CD4-positive, alpha-beta T cell (primary cell): ENCODE measurements around the gene SENP8. TPM values are rescaled to one million over a fixed set of nuclear protein-coding genes. Genes with fewer than 3 reads are reported as not detected.

Source experiments
- ATAC-seq: fragments of 200-7000 bp; cut with Tn5 transposase; one replicate; pipeline ENCODE4 v1.10.0; 2022; ENCODE audit warnings: mild to moderate bottlenecking; ENCODE audit not compliant: poor library complexity
- CTCF ChIA-PET: fragments of 350-600 bp; sonication (Branson Sonifier 250); formaldehyde crosslinking; loops from one replicate; lab custom pipeline; 2021; ENCODE audit warnings: antibody characterized with exemption, inconsistent platforms; lab: Charles Lee
- POLR2A ChIA-PET: fragments of 350-600 bp; sonication (Branson Sonifier 250); formaldehyde crosslinking; loops from one replicate; lab custom pipeline; 2021; ENCODE audit warnings: antibody characterized with exemption, inconsistent platforms; lab: Charles Lee
- DNase-seq, 14 experiments: peaks; one replicate each; pipeline ENCODE4 v3.0.0-alpha.2; 2013 to 2020; ENCODE audit warnings: mixed read lengths in 2 of 14
- H3K27ac ChIP-seq, 2 donors: one replicate each; pipeline versions ENCODE4 v1.5.1 to v1.7.0; 2013; ENCODE audit warnings: low read length in 2 of 2, low read depth in 1 of 2, mild to moderate bottlenecking in 1 of 2
- H3K27me3 ChIP-seq, 2 experiments: 1 replicate in 1 of 2; 2 replicates in 1 of 2; pipeline versions ENCODE4 v1.6.1 to v1.7.0; 2013; ENCODE audit warnings: low read length in 2 of 2, control low read depth in 1 of 2, mild to moderate bottlenecking in 1 of 2, moderate library complexity in 1 of 2; ENCODE audit not compliant: insufficient read depth in 2 of 2, control insufficient read depth in 1 of 2
- H3K36me3 ChIP-seq: one replicate; pipeline ENCODE4 v1.6.1; 2013; ENCODE audit warnings: low read length, control low read depth; ENCODE audit not compliant: insufficient read depth
- H3K4me1 ChIP-seq: one replicate; pipeline ENCODE4 v1.6.1; 2013; ENCODE audit warnings: low read length, control low read depth; ENCODE audit not compliant: insufficient read depth
- H3K4me3 ChIP-seq: one replicate; pipeline ENCODE4 v1.5.1; 2013; ENCODE audit warnings: mild to moderate bottlenecking, low read length, moderate library complexity
- H3K9me3 ChIP-seq, 2 experiments: 1 replicate in 1 of 2; 2 replicates in 1 of 2; pipeline versions ENCODE4 v1.6.1 to v1.7.0; 2013; ENCODE audit warnings: low read length in 2 of 2, mild to moderate bottlenecking in 2 of 2, control low read depth in 1 of 2, moderate library complexity in 1 of 2; ENCODE audit not compliant: control insufficient read depth in 1 of 2, insufficient read depth in 1 of 2
- H3K27ac Mint-ChIP-seq: one replicate; pipeline ENCODE4 v1.8.0; 2020; ENCODE audit warnings: mixed read lengths
- H3K27me3 Mint-ChIP-seq: one replicate; pipeline ENCODE4 v1.8.0; 2021; ENCODE audit warnings: mixed read lengths
- H3K36me3 Mint-ChIP-seq: one replicate; pipeline ENCODE4 v1.8.0; 2021; ENCODE audit warnings: low read depth, mixed read lengths
- H3K4me1 Mint-ChIP-seq: one replicate; pipeline ENCODE4 v1.8.0; 2021; ENCODE audit warnings: low read depth, mixed read lengths
- H3K4me3 Mint-ChIP-seq: one replicate; pipeline ENCODE4 v1.8.0; 2020; ENCODE audit warnings: mild to moderate bottlenecking, mixed read lengths
- H3K9me3 Mint-ChIP-seq: one replicate; pipeline ENCODE4 v1.8.0; 2020; ENCODE audit warnings: mixed read lengths
- CTCF ChIP-seq: fragments of 200-600 bp; IDR thresholded peaks from one replicate; pipeline ENCODE4 v1.8.0; 2022; ENCODE audit warnings: antibody characterized with exemption, mild to moderate bottlenecking
- intact Hi-C, 2 experiments: fragments of 100-400 bp; cut with DNase I in 1 of 2; cut with micrococcal nuclease in 1 of 2; formaldehyde crosslinking; loops; one replicate each; pipeline versions ENCODE4 v1.15.1 to v1.9.0; 2023 to 2025; cut with DNase I, micrococcal nuclease
- total RNA-seq, 174 experiments: library from RNA in 2 of 174; stranded (reverse) in 2 of 174; gene quantifications; one replicate each; pipeline ENCODE4 v1.2.3 and lab custom pipeline; 2021 to 2026

Gene SENP8
- total RNA-seq, 2 experiments from 2014 or later: 0.14 TPM; not detected in 1

- Mint-ChIP-seq H3K27ac (no peak overlapping the region), H3K36me3 (no peaks in the 10 kb centered on the region), H3K4me3 (no peak overlapping the region), H3K27me3 (peaks cover 42% of the 10 kb centered on the region), H3K4me1 (no peaks in the 10 kb centered on the region), H3K9me3 (no peaks in the 10 kb centered on the region)
- ChIA-PET POLR2A (no interaction called here), CTCF (no interaction called here)
- H3K4me1 ChIP-seq: no peaks in the 10 kb centered on the region
- DNase-seq: no peak
- intact Hi-C loops: no loop called here
- no peak overlapping the region for H3K4me3 ChIP-seq
- ATAC-seq: no peak
- no peak for TF ChIP-seq CTCF
- H3K36me3 ChIP-seq: no peaks in the 10 kb centered on the region
- peaks cover 21 to 23% of the 10 kb centered on the region in 2 experiments for H3K27me3 ChIP-seq
- H3K9me3 ChIP-seq: no peaks in the 10 kb centered on the region
- H3K27ac ChIP-seq: no peak overlapping the region
These were observed 64.5 kb downstream of the SENP8 start for GRCh38 chr15:72182673-72183072.

- ChIA-PET CTCF (no interaction called here), POLR2A (no interaction called here)
- H3K36me3 Mint-ChIP-seq: no peaks in the 10 kb centered on the region
- no peak for TF ChIP-seq CTCF
- no peaks in the 10 kb centered on the region for H3K9me3 ChIP-seq
- no peak overlapping the region for H3K27ac Mint-ChIP-seq
- no peak overlapping the region for H3K4me3 ChIP-seq
- no peaks in the 10 kb centered on the region for H3K4me1 Mint-ChIP-seq
- DNase-seq (peak in 1 of 14 experiments; percentile 3), ATAC-seq (no peak)
- no peak overlapping the region for H3K4me3 Mint-ChIP-seq
- peaks cover 21 to 24% of the 10 kb centered on the region in 2 experiments for H3K27me3 ChIP-seq
- peaks cover 42% of the 10 kb centered on the region for H3K27me3 Mint-ChIP-seq
- no peak overlapping the region for H3K27ac ChIP-seq
- H3K4me1 ChIP-seq: no peaks in the 10 kb centered on the region
- no peaks in the 10 kb centered on the region for H3K36me3 ChIP-seq
- H3K9me3 Mint-ChIP-seq: no peaks in the 10 kb centered on the region
- intact Hi-C loops: no loop called here
These were observed 65.6 kb downstream of the SENP8 start for GRCh38 chr15:72183781-72184164.

GRCh38 chr15:72184165-72184811 is 66.1 kb downstream of the SENP8 start:
- no peaks in the 10 kb centered on the region for H3K9me3 Mint-ChIP-seq
- H3K27ac Mint-ChIP-seq: no peak overlapping the region
- Histone ChIP-seq H3K4me3 (no peak overlapping the region), H3K9me3 (no peaks in the 10 kb centered on the region), H3K36me3 (no peaks in the 10 kb centered on the region), H3K27me3 (peaks cover 18 to 29% of the 10 kb centered on the region in 2 experiments), H3K4me1 (no peaks in the 10 kb centered on the region), H3K27ac (no peak overlapping the region)
- ATAC-seq: no peak
- no peaks in the 10 kb centered on the region for H3K4me1 Mint-ChIP-seq
- TF ChIP-seq CTCF: no peak
- intact Hi-C loops: no loop called here
- H3K4me3 Mint-ChIP-seq: no peak overlapping the region
- DNase-seq: peak in 1 of 14 experiments; percentile 3
- ChIA-PET CTCF (no interaction called here), POLR2A (interaction anchor here (0.6 kb wide), 1 partner anchor 1511 kb away, joined by 4 read pairs; no protein-coding TSS in a partner anchor)
- H3K27me3 Mint-ChIP-seq: peaks cover 43% of the 10 kb centered on the region
- H3K36me3 Mint-ChIP-seq: no peaks in the 10 kb centered on the region
